Measurements from ENCODE around the gene C22orf15. TPM values are rescaled to one million over a fixed set of nuclear protein-coding genes. Genes with fewer than 3 reads are reported as not detected.

The C22orf15 gene
- 0.96 TPM for total RNA-seq
- 1 to 10 TPM in 1 of 4 donors, under 1 TPM in 3; 0.76 to 1.6 (median 0.85) TPM for polyA plus RNA-seq

- H3K36me3 ChIP-seq (ENCODE audit: control insufficient read depth, insufficient read depth, low read length): no peaks in the 10 kb centered on the region
- ATAC-seq (ENCODE audit: low read depth in 2 of 2): no peak
- no peaks in the 10 kb centered on the region for H3K9me3 ChIP-seq (ENCODE audit: control insufficient read depth in 2 of 2, low read length in 2 of 2)
- no peaks in the 10 kb centered on the region for H3K9me3 Mint-ChIP-seq
- H3K4me3 ChIP-seq (ENCODE audit: low read depth, low read length): peak within 1 kb of the TSS; percentile 44
- DNase-seq: peak in 1 of 3 donors; percentile 46
- H3K27me3 Mint-ChIP-seq: no peaks in the 10 kb centered on the region
- H3K4me1 ChIP-seq (ENCODE audit: control insufficient read depth, insufficient read depth, low read length, poor library complexity, severe bottlenecking): peaks cover 33% of the 10 kb centered on the region
- peak within 1 kb of the TSS; percentile 26 for H3K27ac ChIP-seq (ENCODE audit: insufficient read depth, low read length, poor library complexity, severe bottlenecking)
- peak within 1 kb of the TSS; percentile 38 to 71 (median 62) for H3K27ac Mint-ChIP-seq
- no peaks in the 10 kb centered on the region for H3K36me3 Mint-ChIP-seq
- no peaks in the 10 kb centered on the region for H3K27me3 ChIP-seq (ENCODE audit: control insufficient read depth, insufficient read depth, low read length)
- peaks cover 0 to 42% (median 4%) of the 10 kb centered on the region in 4 donors for H3K4me1 Mint-ChIP-seq
- peak within 1 kb of the TSS; percentile 70 to 88 (median 83) for H3K4me3 Mint-ChIP-seq
Observed at GRCh38 chr22:23762842-23763578, at the start of gene C22orf15. Gene C22orf15, plus strand, starts transcription at chr22:23762990. Its CDS starts 317 bp downstream, at chr22:23763307.

GRCh38 chr22:23713696-23714595 lies 48.8 kb upstream of the C22orf15 start:
- H3K9me3 ChIP-seq (ENCODE audit: control insufficient read depth in 2 of 2, low read length in 2 of 2): no peaks in the 10 kb centered on the region
- Mint-ChIP-seq H3K9me3 (peaks cover 0 to 2% (median 0%) of the 10 kb centered on the region in 7 donors), H3K4me3 (peak overlapping the region in 3 of 4 donors; percentile 55 to 89 (median 82)), H3K36me3 (peaks cover 38% of the 10 kb centered on the region), H3K27me3 (no peaks in the 10 kb centered on the region), H3K27ac (peak overlapping the region in 1 of 3 donors; percentile 58), H3K4me1 (peaks cover 8 to 41% (median 16%) of the 10 kb centered on the region in 4 donors)
- DNase-seq: no peak
- no peaks in the 10 kb centered on the region for H3K27me3 ChIP-seq (ENCODE audit: control insufficient read depth, insufficient read depth, low read length)
- H3K4me1 ChIP-seq (ENCODE audit: control insufficient read depth, insufficient read depth, low read length, poor library complexity, severe bottlenecking): peaks cover 16% of the 10 kb centered on the region
- H3K4me3 ChIP-seq (ENCODE audit: low read depth, low read length): no peak overlapping the region
- H3K36me3 ChIP-seq (ENCODE audit: control insufficient read depth, insufficient read depth, low read length): peaks cover 48% of the 10 kb centered on the region
- no peak overlapping the region for H3K27ac ChIP-seq (ENCODE audit: insufficient read depth, low read length, poor library complexity, severe bottlenecking)
- no peak for ATAC-seq (ENCODE audit: low read depth in 2 of 2)

- no peak for ATAC-seq (ENCODE audit: low read depth in 2 of 2)
- H3K27me3 ChIP-seq (ENCODE audit: control insufficient read depth, insufficient read depth, low read length): no peaks in the 10 kb centered on the region
- peaks cover 16% of the 10 kb centered on the region for H3K4me1 ChIP-seq (ENCODE audit: control insufficient read depth, insufficient read depth, low read length, poor library complexity, severe bottlenecking)
- peaks cover 38% of the 10 kb centered on the region for H3K36me3 ChIP-seq (ENCODE audit: control insufficient read depth, insufficient read depth, low read length)
- no peaks in the 10 kb centered on the region for H3K9me3 ChIP-seq (ENCODE audit: control insufficient read depth in 2 of 2, low read length in 2 of 2)
- no peak overlapping the region for H3K27ac ChIP-seq (ENCODE audit: insufficient read depth, low read length, poor library complexity, severe bottlenecking)
- H3K36me3 Mint-ChIP-seq: peaks cover 28% of the 10 kb centered on the region
- H3K27ac Mint-ChIP-seq: peak overlapping the region in 2 of 3 donors; percentile 76 to 82
- H3K4me3 Mint-ChIP-seq: peak overlapping the region; percentile 54 to 87 (median 84)
- no peak overlapping the region for H3K4me3 ChIP-seq (ENCODE audit: low read depth, low read length)
- H3K9me3 Mint-ChIP-seq: peaks cover 0 to 2% (median 0%) of the 10 kb centered on the region in 7 donors
- H3K27me3 Mint-ChIP-seq: no peaks in the 10 kb centered on the region
- DNase-seq: no peak
- peaks cover 6 to 37% (median 12%) of the 10 kb centered on the region in 4 donors for H3K4me1 Mint-ChIP-seq
Observed at GRCh38 chr22:23714596-23715578, 47.9 kb upstream of the C22orf15 start.

- no peaks in the 10 kb centered on the region for H3K9me3 ChIP-seq (ENCODE audit: control insufficient read depth in 2 of 2, low read length in 2 of 2)
- peaks cover 16% of the 10 kb centered on the region for H3K4me1 ChIP-seq (ENCODE audit: control insufficient read depth, insufficient read depth, low read length, poor library complexity, severe bottlenecking)
- H3K4me3 Mint-ChIP-seq: peak overlapping the region; percentile 52 to 87 (median 84)
- H3K27me3 Mint-ChIP-seq: no peaks in the 10 kb centered on the region
- no peaks in the 10 kb centered on the region for H3K27me3 ChIP-seq (ENCODE audit: control insufficient read depth, insufficient read depth, low read length)
- H3K27ac ChIP-seq (ENCODE audit: insufficient read depth, low read length, poor library complexity, severe bottlenecking): no peak overlapping the region
- H3K4me3 ChIP-seq (ENCODE audit: low read depth, low read length): peak overlapping the region; percentile 51
- H3K9me3 Mint-ChIP-seq: peaks cover 0 to 2% (median 0%) of the 10 kb centered on the region in 7 donors
- ATAC-seq (ENCODE audit: low read depth in 2 of 2) (no peak), DNase-seq (no peak)
- peak overlapping the region in 2 of 3 donors; percentile 76 to 82 for H3K27ac Mint-ChIP-seq
- peaks cover 0 to 30% (median 10%) of the 10 kb centered on the region in 4 donors for H3K4me1 Mint-ChIP-seq
- peaks cover 20% of the 10 kb centered on the region for H3K36me3 Mint-ChIP-seq
- H3K36me3 ChIP-seq (ENCODE audit: control insufficient read depth, insufficient read depth, low read length): peaks cover 28% of the 10 kb centered on the region
Observed at GRCh38 chr22:23715806-23716375, 46.9 kb upstream of the C22orf15 start.

GRCh38 chr22:23716811-23717801 lies 45.7 kb upstream of the C22orf15 start:
- H3K36me3 ChIP-seq (ENCODE audit: control insufficient read depth, insufficient read depth, low read length): peaks cover 17% of the 10 kb centered on the region
- peak overlapping the region; percentile 51 for H3K4me3 ChIP-seq (ENCODE audit: low read depth, low read length)
- H3K9me3 ChIP-seq (ENCODE audit: control insufficient read depth in 2 of 2, low read length in 2 of 2): no peaks in the 10 kb centered on the region
- H3K4me1 ChIP-seq (ENCODE audit: control insufficient read depth, insufficient read depth, low read length, poor library complexity, severe bottlenecking): peaks cover 16% of the 10 kb centered on the region
- H3K4me1 Mint-ChIP-seq: peaks cover 0 to 27% (median 7%) of the 10 kb centered on the region in 4 donors
- H3K27me3 ChIP-seq (ENCODE audit: control insufficient read depth, insufficient read depth, low read length): no peaks in the 10 kb centered on the region
- peak overlapping the region; percentile 32 to 91 (median 91) for H3K27ac Mint-ChIP-seq
- peak; percentile 77 to 91 (median 80) for DNase-seq
- H3K27ac ChIP-seq (ENCODE audit: insufficient read depth, low read length, poor library complexity, severe bottlenecking): peak overlapping the region; percentile 76
- peak overlapping the region; percentile 84 to 89 (median 86) for H3K4me3 Mint-ChIP-seq
- no peaks in the 10 kb centered on the region for H3K27me3 Mint-ChIP-seq
- peaks cover 13% of the 10 kb centered on the region for H3K36me3 Mint-ChIP-seq
- H3K9me3 Mint-ChIP-seq: peaks cover 0 to 2% (median 0%) of the 10 kb centered on the region in 7 donors
- ATAC-seq (ENCODE audit: low read depth in 2 of 2): peak; percentile 91 to 94

All from CD4-positive, CD25-positive, alpha-beta regulatory T cell (primary cell).